Measurements from ENCODE around the gene DNAJB14. TPM values are rescaled to one million over a fixed set of nuclear protein-coding genes. Genes with fewer than 3 reads are reported as not detected.
A peak's percentile ranks its signal among the peaks of the same experiment; 100 is the strongest.
"Not testable (repeated sequence)": the region's sequence is repeated elsewhere in the genome, so short reads cannot be mapped to it uniquely, and the experiment has no call there.

DNAJB14 gene
- polyA plus RNA-seq, 1 experiment: 30.1 TPM

DNA sequence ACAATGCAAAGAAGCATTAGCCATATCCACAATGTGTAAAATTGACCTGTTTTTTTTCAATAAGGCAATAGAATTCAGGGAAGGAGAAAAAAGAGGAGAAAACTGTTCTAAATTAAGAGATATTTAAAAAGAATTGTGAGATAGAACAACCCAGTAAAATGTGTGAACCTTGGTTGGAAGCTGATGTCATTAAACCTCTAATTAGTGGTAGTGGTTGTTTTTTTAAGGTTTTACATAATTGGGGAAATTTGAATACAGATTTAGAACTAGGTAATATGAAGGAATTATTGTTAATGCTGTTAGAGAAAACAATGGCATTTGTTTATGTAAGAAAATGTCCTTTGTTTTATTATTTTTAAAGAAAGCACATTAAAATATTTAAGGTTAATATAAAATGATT, 18.8 kb upstream of the DNAJB14 start:
- CTCF ChIA-PET: no interaction called here
- no peak overlapping the region for H3K4me3 ChIP-seq (ENCODE audit: low read depth, low read length)
- POLR2A ChIA-PET: no interaction called here
- no peaks in the 10 kb centered on the region for H3K27me3 ChIP-seq (ENCODE audit: control insufficient read depth, insufficient read depth, low read length)
- DNase-seq (ENCODE audit: low read depth): no peak
- no peaks in the 10 kb centered on the region for H3K36me3 ChIP-seq (ENCODE audit: control insufficient read depth, insufficient read depth, low read length)
- TF ChIP-seq, protein P1, sequence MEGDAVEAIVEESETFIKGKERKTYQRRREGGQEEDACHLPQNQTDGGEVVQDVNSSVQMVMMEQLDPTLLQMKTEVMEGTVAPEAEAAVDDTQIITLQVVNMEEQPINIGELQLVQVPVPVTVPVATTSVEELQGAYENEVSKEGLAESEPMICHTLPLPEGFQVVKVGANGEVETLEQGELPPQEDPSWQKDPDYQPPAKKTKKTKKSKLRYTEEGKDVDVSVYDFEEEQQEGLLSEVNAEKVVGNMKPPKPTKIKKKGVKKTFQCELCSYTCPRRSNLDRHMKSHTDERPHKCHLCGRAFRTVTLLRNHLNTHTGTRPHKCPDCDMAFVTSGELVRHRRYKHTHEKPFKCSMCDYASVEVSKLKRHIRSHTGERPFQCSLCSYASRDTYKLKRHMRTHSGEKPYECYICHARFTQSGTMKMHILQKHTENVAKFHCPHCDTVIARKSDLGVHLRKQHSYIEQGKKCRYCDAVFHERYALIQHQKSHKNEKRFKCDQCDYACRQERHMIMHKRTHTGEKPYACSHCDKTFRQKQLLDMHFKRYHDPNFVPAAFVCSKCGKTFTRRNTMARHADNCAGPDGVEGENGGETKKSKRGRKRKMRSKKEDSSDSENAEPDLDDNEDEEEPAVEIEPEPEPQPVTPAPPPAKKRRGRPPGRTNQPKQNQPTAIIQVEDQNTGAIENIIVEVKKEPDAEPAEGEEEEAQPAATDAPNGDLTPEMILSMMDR (IDR thresholded peaks at IDR 0.05; ENCODE audit: insufficient read depth, low read depth, low read length): no peak

DNA sequence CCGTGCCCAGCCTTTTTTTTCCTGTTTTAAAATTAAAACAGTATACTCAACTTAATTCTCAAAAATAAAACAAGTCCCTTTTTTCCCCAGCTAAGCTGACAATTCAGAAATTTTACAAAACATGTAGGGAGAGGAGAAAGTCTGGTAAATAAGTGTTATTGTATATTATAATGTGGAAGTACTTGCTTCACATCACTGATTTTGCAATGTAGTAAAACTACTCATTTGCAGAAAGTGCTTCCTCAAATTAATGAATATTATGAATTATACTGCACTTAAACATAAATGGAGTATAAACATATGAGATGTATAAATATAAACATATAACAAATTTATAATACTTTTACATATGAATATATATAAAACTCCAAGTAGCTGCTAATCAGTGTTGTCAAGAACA, 15.3 kb upstream of the DNAJB14 start:
- H3K36me3 ChIP-seq (ENCODE audit: control insufficient read depth, insufficient read depth, low read length): no peaks in the 10 kb centered on the region
- ChIA-PET POLR2A (interaction anchor here (0.6 to 1.0 kb wide), 2 partner anchors 13 to 315 kb away, joined by 3 to 4 read pairs; no protein-coding TSS in a partner anchor), CTCF (interaction anchor here (1.9 kb wide), 1 partner anchor 13 kb away, joined by 6 read pairs; no protein-coding TSS in a partner anchor)
- no peak overlapping the region for H3K4me3 ChIP-seq (ENCODE audit: low read depth, low read length)
- no peak for DNase-seq (ENCODE audit: low read depth)
- H3K27me3 ChIP-seq (ENCODE audit: control insufficient read depth, insufficient read depth, low read length): no peaks in the 10 kb centered on the region
- TF ChIP-seq, protein P1 (IDR thresholded peaks at IDR 0.05; ENCODE audit: insufficient read depth, low read depth, low read length): no peak

DNA sequence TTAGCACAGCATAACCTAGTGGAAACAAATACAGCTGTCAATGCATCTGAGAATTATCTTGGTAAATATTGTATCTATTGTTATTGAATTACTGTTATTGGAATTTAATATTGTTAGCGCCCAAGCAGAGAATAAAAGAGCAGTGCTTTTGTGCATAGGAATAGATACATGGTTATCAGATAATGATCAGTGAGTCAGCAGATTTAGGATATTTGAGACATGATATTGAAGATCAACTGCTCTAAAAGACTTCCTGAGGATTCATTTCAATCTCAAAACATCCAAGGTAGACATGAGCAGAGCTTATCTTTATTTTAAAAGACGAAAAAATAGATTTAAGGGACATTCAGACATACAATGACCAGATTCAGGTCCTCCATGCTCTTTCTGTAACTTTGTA, 14.2 kb upstream of the DNAJB14 start:
- Histone ChIP-seq H3K4me3 (ENCODE audit: low read depth, low read length) (no peak overlapping the region), H3K36me3 (ENCODE audit: control insufficient read depth, insufficient read depth, low read length) (no peaks in the 10 kb centered on the region), H3K27me3 (ENCODE audit: control insufficient read depth, insufficient read depth, low read length) (no peaks in the 10 kb centered on the region)
- no peak for DNase-seq (ENCODE audit: low read depth)
- TF ChIP-seq, protein P1 (IDR thresholded peaks at IDR 0.05; ENCODE audit: insufficient read depth, low read depth, low read length): no peak
- ChIA-PET POLR2A (no interaction called here), CTCF (interaction anchor here (1.9 kb wide), 1 partner anchor 12 kb away, joined by 6 read pairs; no protein-coding TSS in a partner anchor)

DNA sequence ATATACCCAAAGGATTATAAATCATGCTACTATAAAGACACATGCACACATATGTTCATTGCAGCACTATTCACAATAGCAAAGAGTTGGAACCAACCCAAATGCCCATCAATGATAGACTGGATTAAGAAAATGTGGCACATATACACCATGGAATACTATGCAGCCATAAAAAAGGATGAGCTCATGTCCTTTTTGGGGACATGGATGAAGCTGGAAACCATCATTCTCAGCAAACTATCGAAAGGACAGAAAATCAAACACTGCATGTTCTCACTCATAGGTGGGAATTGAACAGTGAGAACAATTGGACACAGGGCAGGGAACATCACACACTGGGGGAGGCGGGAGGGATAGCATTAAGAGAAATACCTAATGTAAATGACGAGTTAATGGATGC, 11.8 kb upstream of the DNAJB14 start:
- H3K27me3 ChIP-seq (ENCODE audit: control insufficient read depth, insufficient read depth, low read length); DNase-seq (ENCODE audit: low read depth); H3K4me3 ChIP-seq (ENCODE audit: low read depth, low read length); POLR2A ChIA-PET; H3K36me3 ChIP-seq (ENCODE audit: control insufficient read depth, insufficient read depth, low read length); CTCF ChIA-PET: not testable (repeated sequence)

DNA sequence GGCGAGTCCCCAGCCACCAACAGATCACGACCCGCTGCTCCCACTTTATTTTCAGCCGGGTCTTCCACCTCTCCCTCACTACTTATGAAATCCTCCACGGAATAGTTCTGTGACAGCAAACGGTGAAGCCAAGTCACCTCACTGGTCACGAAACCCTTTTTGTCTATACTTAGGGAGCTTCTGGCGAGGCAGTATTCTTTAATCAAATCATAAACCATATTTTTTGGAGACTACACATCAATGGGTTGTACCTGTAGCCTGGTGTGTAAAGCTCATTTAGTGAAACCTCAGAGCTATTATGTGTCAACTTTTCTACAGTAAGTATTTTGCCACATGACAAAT, 4.5 kb upstream of the DNAJB14 start:
- H3K36me3 ChIP-seq (ENCODE audit: control insufficient read depth, insufficient read depth, low read length): peaks cover 2% of the 10 kb centered on the region
- DNase-seq (ENCODE audit: low read depth): no peak
- ChIA-PET POLR2A (interaction anchor here (0.6 kb wide), 1 partner anchor 13 kb away, joined by 18 read pairs; no protein-coding TSS in a partner anchor), CTCF (interaction anchor here (0.9 kb wide), 1 partner anchor 139 kb away, joined by 3 read pairs; no protein-coding TSS in a partner anchor)
- peak overlapping the region; percentile 73 for H3K4me3 ChIP-seq (ENCODE audit: low read depth, low read length)
- TF ChIP-seq, protein P1 (IDR thresholded peaks at IDR 0.05; ENCODE audit: insufficient read depth, low read depth, low read length): no peak
- no peaks in the 10 kb centered on the region for H3K27me3 ChIP-seq (ENCODE audit: control insufficient read depth, insufficient read depth, low read length)

Data from BJ (cell line).